HepG2 (cell line): ENCODE data around the gene ABCB8. TPM values are rescaled to one million over a fixed set of nuclear protein-coding genes. Genes with fewer than 3 reads are reported as not detected.

Experiments used
- ATAC-seq: fragments of 200-7000 bp; cut with Tn5 transposase; 3 replicates; pipeline ENCODE4 v1.9.1; 2020; ENCODE audit warnings: mild to moderate bottlenecking, moderate library complexity
- BruUV-seq: library from RNA; stranded (reverse); fragments of 400-500 nt; replicated peaks from 2 replicates; lab custom pipeline; 2021; lab: Mats Ljungman, UMichigan
- CTCF ChIA-PET: fragments of 300-600 bp; formaldehyde crosslinking; extraction: SDS; loops from one replicate; lab custom pipeline; 2021; ENCODE audit warnings: low total read pairs, inconsistent platforms, low intra/inter-chr PET ratio; lab: Yijun Ruan, JAX
- POLR2A ChIA-PET: fragments of 350-600 bp; sonication (Branson Sonifier 250); formaldehyde crosslinking; loops from one replicate; lab custom pipeline; 2020; ENCODE audit warnings: antibody characterized with exemption, inconsistent platforms; lab: Yijun Ruan, JAX
- DNase-seq: peaks from one replicate; pipeline ENCODE4 v3.0.0-alpha.2; 2015; ENCODE audit warnings: low spot score
- FAIRE-seq: peaks from 3 replicates; lab custom pipeline; 2011; peaks lifted over from hg19 to GRCh38; lab: Jason Lieb, UNC
- H2AFZ ChIP-seq: one replicate; pipeline ENCODE4 v1.6.1; 2011; ENCODE audit warnings: low read length, inconsistent platforms
- H3K27ac ChIP-seq: fragments of 300-600 bp; 3 replicates; pipeline ENCODE4 v1.8.0; 2011; ENCODE audit warnings: mixed run types, mild to moderate bottlenecking, mixed read lengths, low read length, inconsistent platforms; ENCODE audit not compliant: insufficient read depth; ENCODE audit errors: extremely low read length
- H3K27me3 ChIP-seq, 2 experiments: fragments of 200-600 bp in 1 of 2; 2 replicates in 1 of 2; 3 replicates in 1 of 2; pipeline versions ENCODE4 v1.6.0 to v1.8.0; 2011; ENCODE audit warnings: low read length in 2 of 2, mild to moderate bottlenecking in 2 of 2, moderate library complexity in 2 of 2, inconsistent platforms in 1 of 2; ENCODE audit not compliant: insufficient read depth in 2 of 2, control insufficient read depth in 1 of 2
- H3K36me3 ChIP-seq, 2 experiments: fragments of 200-600 bp in 1 of 2; replicated peaks in 1 of 2; 2 replicates in 1 of 2; 3 replicates in 1 of 2; pipeline versions ENCODE4 v1.5.1 to v1.8.0; 2011; ENCODE audit warnings: low read length in 2 of 2, inconsistent platforms in 1 of 2; ENCODE audit not compliant: insufficient read depth in 2 of 2, control insufficient read depth in 1 of 2
- H3K4me1 ChIP-seq: 2 replicates; pipeline ENCODE4 v1.5.1; 2012; ENCODE audit warnings: low read length, inconsistent platforms; ENCODE audit not compliant: insufficient read depth
- H3K4me2 ChIP-seq: 2 replicates; pipeline ENCODE4 v1.6.0; 2011; ENCODE audit warnings: low read depth, low read length, inconsistent platforms
- H3K4me3 ChIP-seq, 3 experiments: fragments of 200-600 bp in 1 of 3; sonication (generic), shearing (Covaris generic) in 1 of 3; replicated peaks in 1 of 3; 2 replicates each; pipeline ENCODE4 v1.5.1; 2011 to 2016; ENCODE audit warnings: low read length in 3 of 3, inconsistent platforms in 2 of 3, low read depth in 2 of 3, mild to moderate bottlenecking in 2 of 3, control low read depth in 1 of 3, mixed read lengths in 1 of 3; ENCODE audit not compliant: insufficient read depth in 1 of 3
- H3K79me2 ChIP-seq: one replicate; pipeline ENCODE4 v1.6.1; 2011; ENCODE audit warnings: low read length, inconsistent platforms; ENCODE audit not compliant: insufficient read depth
- H3K9ac ChIP-seq: 2 replicates; pipeline ENCODE4 v1.6.0; 2011; ENCODE audit warnings: mild to moderate bottlenecking, low read depth, low read length, inconsistent platforms; ENCODE audit not compliant: insufficient read depth
- H3K9me3 ChIP-seq: 2 replicates; pipeline ENCODE4 v1.5.1; 2012; ENCODE audit warnings: mild to moderate bottlenecking, low read length
- H4K20me1 ChIP-seq: 2 replicates; pipeline ENCODE4 v1.6.0; 2011; ENCODE audit warnings: inconsistent platforms, mild to moderate bottlenecking, low read length, moderate library complexity; ENCODE audit not compliant: insufficient read depth
- ARNT ChIP-seq: fragments of 450-650 bp; IDR thresholded peaks from 2 replicates; pipeline ENCODE4 v1.6.1; 2017
- PBX2 ChIP-seq: IDR thresholded peaks from 2 replicates; pipeline ENCODE4 v1.6.1; 2016; ENCODE audit warnings: control low read depth
- ZNF282 ChIP-seq: fragments of 450-650 bp; IDR thresholded peaks from 2 replicates; pipeline ENCODE4 v1.6.1; 2018; ENCODE audit not compliant: partially characterized antibody
- ZNF607 ChIP-seq: sonication (generic); formaldehyde crosslinking; IDR thresholded peaks from 2 replicates; pipeline ENCODE4 v1.5.1; 2020; ENCODE audit warnings: missing genetic modification reagents, mild to moderate bottlenecking, borderline replicate concordance
- ZZZ3 ChIP-seq: sonication (generic); formaldehyde crosslinking; IDR thresholded peaks from 2 replicates; pipeline ENCODE4 v1.4.0; 2020; ENCODE audit warnings: missing genetic modification reagents, mild to moderate bottlenecking, borderline replicate concordance
- WGBS: methylation state at CpG from one replicate; pipeline ENCODE4 v1.1.6; 2017; ENCODE audit warnings: low lambda C conversion rate; 5-methylcytosine and 5-hydroxymethylcytosine counted together
- in situ Hi-C: cut with HindIII; loops from 2 replicates; pipeline ENCODE4 v1.10.0; 2017; ENCODE audit warnings: low pct_unique_long_range_greater_than_20kb; ENCODE audit not compliant: extremely low pct_ligation_motif_present
- intact Hi-C: fragments of 100-400 bp; cut with micrococcal nuclease; formaldehyde crosslinking; loops from one replicate; pipeline ENCODE4 v1.10.0; 2022; ENCODE audit not compliant: unreplicated experiment
- polyA plus RNA-seq, 8 experiments: library from polyadenylated mRNA; depleted of rRNA in 3 of 8; stranded (reverse) in 7 of 8; unstranded in 1 of 8; fragments of >200 nt; fragmentation: Illumina TruSeq in 4 of 8; extraction: Trizol in 4 of 8; gene quantifications; 2 replicates each; pipeline versions ENCODE4 v1.2.1 to v1.2.3, GENCODE V29; 2011 to 2016; ENCODE audit warnings: low read depth in 4 of 8, missing spikeins in 1 of 8, mixed read lengths in 1 of 8; ENCODE audit not compliant: insufficient read depth in 1 of 8
- total RNA-seq, 5 experiments: library from RNA; depleted of rRNA; stranded (reverse); fragments of >200 nt; fragmentation: Illumina TruSeq; extraction: Trizol; gene quantifications; 2 replicates each; pipeline ENCODE4 v1.2.3, GENCODE V29; 2016; ENCODE audit warnings: low read depth in 1 of 5
- TF ChIP-seq, protein P1 (sequence below): sonication (generic); formaldehyde crosslinking; IDR thresholded peaks from 2 replicates; pipeline ENCODE4 v1.5.0; 2020; ENCODE audit warnings: missing genetic modification reagents, mild to moderate bottlenecking, borderline replicate concordance
- TF ChIP-seq, protein P2 (sequence below): sonication (generic); formaldehyde crosslinking; IDR thresholded peaks from 2 replicates; pipeline ENCODE4 v1.5.1; 2020; ENCODE audit warnings: missing genetic modification reagents, mild to moderate bottlenecking, borderline replicate concordance

ABCB8 gene
- total and polyA plus RNA-seq, 2 of the 13 experiments (the other 11 are each of a cell fraction or from before 2014, with no cell fraction given) = 6.6 to 16.7 TPM

GRCh38 chr7:150980663-150981062 is 47.6 kb upstream of the ABCB8 start:
- intact Hi-C loops = no loop called here

More at GRCh38 chr7:150980663-150981062, 47.6 kb upstream of the ABCB8 start:
- H3K9me3 ChIP-seq = no peaks in the 10 kb centered on the region
- no peak overlapping the region for H3K9ac ChIP-seq
- no peak for DNase-seq
- WGBS = 0% methylated on average over 2 of the region's 2 CpGs
- no peak overlapping the region for H3K4me2 ChIP-seq
- ChIA-PET CTCF (no interaction called here), POLR2A (no interaction called here)
- ATAC-seq = no peak
- no peak for FAIRE-seq
- BruUV-seq = no TSS peak
- peaks cover 4 to 40% of the 10 kb centered on the region in 2 experiments; a peak in 4 of 5 replicates for H3K27me3 ChIP-seq
- no peak overlapping the region for H3K27ac ChIP-seq
- H3K79me2 ChIP-seq = no peaks in the 10 kb centered on the region
- H3K36me3 ChIP-seq = no peaks in the 10 kb centered on the region
- H3K4me1 ChIP-seq = peaks cover 26% of the 10 kb centered on the region
- H2AFZ ChIP-seq = no peak overlapping the region
- TF ChIP-seq ZNF282 = no peak
- TF ChIP-seq, protein P1, sequence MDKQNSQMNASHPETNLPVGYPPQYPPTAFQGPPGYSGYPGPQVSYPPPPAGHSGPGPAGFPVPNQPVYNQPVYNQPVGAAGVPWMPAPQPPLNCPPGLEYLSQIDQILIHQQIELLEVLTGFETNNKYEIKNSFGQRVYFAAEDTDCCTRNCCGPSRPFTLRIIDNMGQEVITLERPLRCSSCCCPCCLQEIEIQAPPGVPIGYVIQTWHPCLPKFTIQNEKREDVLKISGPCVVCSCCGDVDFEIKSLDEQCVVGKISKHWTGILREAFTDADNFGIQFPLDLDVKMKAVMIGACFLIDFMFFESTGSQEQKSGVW (CRISPR knock-in tag) = no peak
- TF ChIP-seq, protein P2, sequence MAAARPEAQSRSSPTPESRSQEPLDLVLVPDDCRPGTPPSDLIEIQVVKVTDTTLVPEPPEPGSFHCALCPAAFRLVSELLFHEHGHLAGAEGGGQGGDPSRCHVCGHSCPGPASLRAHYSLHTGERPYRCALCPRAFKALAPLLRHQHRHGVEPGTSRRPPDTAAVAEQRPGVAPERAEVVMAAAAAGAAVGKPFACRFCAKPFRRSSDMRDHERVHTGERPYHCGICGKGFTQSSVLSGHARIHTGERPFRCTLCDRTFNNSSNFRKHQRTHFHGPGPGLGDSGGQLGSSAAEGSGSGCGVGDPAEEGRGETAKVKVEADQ (CRISPR knock-in tag) = no peak
- no peak for TF ChIP-seq ARNT
- no peak for TF ChIP-seq ZZZ3 (CRISPR knock-in tag)
- TF ChIP-seq PBX2 (CRISPR knock-in tag) = no peak
- no peak for TF ChIP-seq ZNF607 (CRISPR knock-in tag)
- peaks cover 5% of the 10 kb centered on the region; the same call in 1 of the 2 replicates for H4K20me1 ChIP-seq
- no peak overlapping the region for H3K4me3 ChIP-seq
- in situ Hi-C loops = no loop called here
